Measurements from ENCODE around the gene BIN1.
A peak's percentile ranks its signal among the peaks of the same experiment; 100 is the strongest.
"Not testable (repeated sequence)": the region's sequence is repeated elsewhere in the genome, so short reads cannot be mapped to it uniquely, and the experiment has no call there.

Gene BIN1

GRCh38 chr2:127133793-127134192 lies 26.8 kb upstream of the BIN1 start:
- no peak for DNase-seq

DNA sequence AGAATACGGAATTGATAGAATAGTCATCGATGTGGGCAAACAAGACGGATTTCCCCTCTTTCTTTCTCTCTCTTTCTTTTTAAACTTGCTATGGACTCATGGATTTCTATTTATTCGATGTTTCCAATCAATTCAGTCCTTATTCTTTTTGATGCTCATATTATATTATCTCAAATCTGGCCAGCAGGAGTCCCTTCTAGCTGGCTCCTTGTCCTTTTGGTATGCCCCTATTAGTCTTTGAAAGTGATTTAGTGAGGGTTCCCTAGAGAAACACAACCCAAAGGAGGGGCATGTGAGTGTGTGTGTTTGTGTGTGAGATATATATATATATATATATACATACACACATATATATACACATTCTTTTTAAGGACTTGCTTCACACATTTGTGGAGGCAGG lies 23.5 kb upstream of the BIN1 start:
- no peak for DNase-seq

DNA sequence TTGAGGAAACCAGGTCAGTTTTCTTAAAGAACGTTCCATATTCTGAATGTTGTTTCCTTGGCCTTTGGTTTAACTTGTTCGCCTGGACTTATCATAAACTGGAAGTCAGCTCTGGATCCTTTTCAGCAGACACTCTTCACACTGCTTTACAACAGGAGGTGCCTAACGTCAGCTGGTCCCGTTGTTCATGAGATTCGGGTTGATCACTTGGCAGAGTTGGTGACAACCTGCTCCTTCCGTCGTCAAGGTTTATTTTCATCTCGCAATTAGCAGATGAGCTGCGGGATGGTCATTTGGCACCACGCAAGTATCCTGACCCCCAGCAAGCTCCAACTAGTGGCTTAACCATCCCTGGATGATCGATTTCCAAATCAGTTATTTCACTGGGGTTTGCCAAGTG lies 23.0 kb upstream of the BIN1 start:
- DNase-seq = no peak

GRCh38 chr2:127128445-127128904 lies 21.5 kb upstream of the BIN1 start:
- no peak for DNase-seq

DNA sequence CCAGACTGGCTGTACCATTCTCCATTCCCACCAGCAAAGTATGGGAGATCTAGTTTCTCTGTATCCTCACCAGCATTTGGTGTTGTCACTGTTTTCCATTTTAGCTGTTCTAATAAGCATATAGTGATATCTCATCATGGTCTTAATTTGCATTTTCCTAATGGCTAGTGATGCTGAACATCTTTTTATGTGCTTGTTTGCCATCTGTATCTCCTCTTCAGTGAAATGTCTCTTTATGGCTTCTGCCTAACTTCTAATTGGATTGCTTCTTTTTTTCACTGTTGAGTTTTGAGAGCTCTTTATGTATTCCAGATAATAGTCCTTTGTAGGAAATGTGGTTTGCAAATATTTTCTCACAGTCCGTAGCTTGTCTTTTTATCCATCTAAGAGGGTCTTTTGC lies 18.9 kb upstream of the BIN1 start:
- DNase-seq = no peak

- DNase-seq = no peak
Observed at GRCh38 chr2:127124426-127124825, 17.5 kb upstream of the BIN1 start.

- no peak for DNase-seq
Observed at GRCh38 chr2:127122361-127123027, 15.5 kb upstream of the BIN1 start.

- peak; percentile 45 for DNase-seq
Observed at GRCh38 chr2:127121776-127122176, 14.8 kb upstream of the BIN1 start.

DNA sequence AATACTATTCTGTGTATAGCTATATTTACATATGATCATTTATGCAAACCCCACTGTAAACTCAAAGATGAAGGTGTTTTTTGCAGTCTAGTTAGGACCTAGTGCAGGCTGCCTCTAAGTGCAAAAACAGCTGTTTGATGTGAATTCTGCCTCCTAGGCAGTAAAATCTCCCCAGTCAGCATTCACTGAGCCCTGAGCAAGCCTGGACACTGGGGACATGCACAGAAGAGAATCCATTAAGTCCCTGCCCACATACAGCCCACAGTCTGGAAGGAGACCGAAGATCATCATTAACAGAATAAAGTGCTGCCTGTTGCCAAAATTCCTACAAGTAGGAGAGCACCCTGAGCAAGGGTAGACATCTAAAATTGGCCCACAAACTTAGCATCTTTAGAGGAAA lies 14.4 kb upstream of the BIN1 start:
- no peak for DNase-seq

DNA sequence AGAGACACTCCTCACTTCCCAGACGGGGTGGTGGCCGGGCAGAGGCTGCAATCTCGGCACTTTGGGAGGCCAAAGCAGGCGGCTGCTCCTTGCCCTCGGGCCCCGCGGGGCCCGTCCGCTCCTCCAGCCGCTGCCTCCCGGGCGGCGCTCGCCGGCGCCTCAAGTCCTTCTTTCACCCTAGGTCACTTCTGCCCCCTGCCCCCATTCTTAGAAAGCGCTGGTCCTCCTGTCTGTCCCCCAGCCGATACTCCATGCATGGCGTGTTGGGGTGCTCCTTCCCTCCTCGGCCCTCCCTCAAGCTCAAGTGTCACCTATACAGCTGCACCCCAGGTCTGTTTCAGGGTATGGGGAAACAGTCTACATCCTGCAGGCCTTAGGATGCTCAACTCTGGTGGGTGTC lies 13.5 kb upstream of the BIN1 start:
- not testable (repeated sequence) for DNase-seq

- DNase-seq = no peak
Observed at GRCh38 chr2:127118467-127118866, 11.5 kb upstream of the BIN1 start.

GRCh38 chr2:127118038-127118437 lies 11.1 kb upstream of the BIN1 start:
- no peak for DNase-seq

GRCh38 chr2:127117603-127118002 lies 10.6 kb upstream of the BIN1 start:
- no peak for DNase-seq

DNA sequence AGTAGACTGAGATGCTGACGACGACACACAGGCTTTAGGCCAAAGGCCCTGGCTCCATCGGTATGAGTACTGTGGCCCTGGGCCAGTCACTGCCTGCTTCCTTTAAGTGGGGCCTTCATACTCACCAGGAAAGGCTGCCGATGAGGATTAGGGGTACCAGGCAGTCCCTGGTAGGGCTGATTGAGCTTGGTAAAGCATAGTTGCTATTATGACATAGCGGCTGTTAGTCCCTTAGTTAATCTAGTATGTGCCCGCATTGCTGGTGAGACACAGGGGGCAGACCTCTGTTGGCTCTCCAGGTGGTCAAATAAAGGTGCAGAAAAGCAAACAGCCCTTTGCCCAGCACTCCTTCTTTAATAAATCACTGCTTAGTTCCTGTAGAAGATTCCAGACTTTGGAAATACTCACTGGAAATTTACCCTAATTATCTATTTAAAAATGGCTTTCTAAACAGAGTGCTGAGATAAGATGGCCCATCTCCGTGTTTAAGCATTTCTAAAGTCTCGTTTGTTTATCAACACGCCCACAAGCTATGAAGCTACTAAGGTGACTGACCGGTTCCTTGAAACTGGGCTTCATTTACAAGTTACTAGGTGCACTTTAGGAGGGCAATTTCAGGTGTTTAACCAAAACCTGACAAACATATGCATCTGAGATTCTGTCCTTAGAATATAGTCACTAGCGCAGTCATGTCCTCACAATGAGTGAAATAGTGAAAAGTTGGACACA lies 8.7 kb upstream of the BIN1 start:
- no peak for DNase-seq

DNA sequence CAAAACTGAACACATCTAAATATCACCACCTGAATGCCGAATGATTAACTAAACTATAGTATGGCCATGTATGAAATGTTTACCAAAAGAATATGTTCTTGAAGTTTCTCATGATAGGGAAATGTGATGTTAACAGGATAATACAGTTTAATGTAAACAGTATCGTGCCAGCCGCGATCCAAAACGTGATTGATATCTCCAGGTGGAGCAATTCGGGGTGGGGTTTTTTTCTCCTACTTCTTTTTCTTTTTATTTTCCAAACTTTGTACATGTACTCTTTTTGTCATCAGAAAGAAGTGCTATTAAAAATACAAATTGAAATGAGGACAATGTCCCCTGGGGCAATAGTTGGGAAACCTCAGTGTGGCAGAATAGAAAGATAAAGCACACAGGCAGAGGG lies 4.0 kb upstream of the BIN1 start:
- no peak for DNase-seq

- DNase-seq = no peak
Observed at GRCh38 chr2:127108090-127108523, 1.2 kb upstream of the BIN1 start.

GRCh38 chr2:127107622-127107999 lies 657 bp upstream of the BIN1 start:
- peak; percentile 13 for DNase-seq

DNA sequence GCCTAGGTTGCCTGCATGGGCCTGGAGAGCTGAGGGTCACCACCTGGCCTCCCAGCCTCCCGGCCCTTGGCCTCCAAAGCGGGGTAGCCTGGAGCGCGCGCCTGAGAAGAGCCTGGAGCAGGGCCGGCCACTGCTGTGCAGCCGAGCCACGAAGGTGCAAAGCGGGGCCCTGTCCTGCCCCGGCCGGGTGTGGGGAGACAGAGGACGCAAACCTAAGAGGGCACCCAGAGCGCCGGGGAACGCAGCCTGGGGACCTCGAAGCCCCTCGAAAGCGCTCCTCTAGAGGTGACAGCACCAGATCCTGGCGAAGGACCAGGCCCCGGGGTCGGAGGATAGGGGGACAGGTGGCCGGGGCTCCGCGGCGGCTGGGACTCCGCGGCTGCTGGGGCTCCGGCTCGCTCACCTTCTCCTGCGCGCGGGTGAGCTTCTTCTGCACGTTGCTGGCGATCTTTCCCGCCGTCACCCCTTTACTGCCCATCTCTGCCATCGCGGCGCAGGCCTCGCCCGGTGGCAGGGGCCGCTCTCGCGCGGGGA lies 430 bp downstream of the BIN1 start:
- no peak for DNase-seq

DNA sequence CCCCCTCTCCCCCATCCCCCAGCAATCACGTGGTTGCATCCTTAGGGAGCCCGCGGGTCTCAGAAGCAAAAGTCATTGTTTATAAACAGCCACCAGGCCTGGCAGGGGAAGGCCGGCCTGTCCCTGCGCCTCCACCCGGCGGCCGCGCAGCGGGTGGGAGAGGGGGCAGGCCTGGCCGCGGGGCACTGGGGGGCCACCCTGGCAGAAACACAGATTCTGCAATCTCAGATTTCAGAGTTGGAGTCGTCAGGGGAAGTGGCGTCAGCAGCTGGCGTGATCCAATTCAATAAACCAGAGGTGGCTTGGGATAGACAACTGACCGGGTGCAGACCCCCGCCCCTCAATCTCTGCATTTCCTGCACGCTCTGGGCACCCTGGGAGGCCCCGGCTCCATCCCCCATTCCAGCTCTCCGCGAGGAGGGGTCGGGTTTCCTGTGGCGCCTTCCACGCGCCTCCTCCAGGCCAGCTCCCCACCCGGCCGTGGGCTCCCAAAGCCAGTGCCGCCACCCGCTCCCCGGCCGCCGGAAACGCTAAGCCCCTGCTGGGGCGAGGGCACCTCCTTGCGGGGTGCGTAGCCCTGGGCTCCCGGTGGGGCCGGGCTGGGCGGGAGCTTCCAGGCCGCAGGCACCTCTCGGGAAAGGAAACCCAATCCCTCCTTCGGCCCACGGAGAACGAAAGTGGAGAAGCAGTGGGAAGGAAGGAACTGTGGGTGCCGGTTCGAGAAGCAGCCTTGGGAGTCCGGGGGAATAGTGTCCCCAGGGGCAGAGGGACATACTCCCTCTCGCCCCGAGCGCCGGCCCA lies 1.1 kb downstream of the BIN1 start:
- peak; percentile 47 for DNase-seq

- DNase-seq = no peak
Observed at GRCh38 chr2:127104881-127105655, 1.9 kb downstream of the BIN1 start.

DNA sequence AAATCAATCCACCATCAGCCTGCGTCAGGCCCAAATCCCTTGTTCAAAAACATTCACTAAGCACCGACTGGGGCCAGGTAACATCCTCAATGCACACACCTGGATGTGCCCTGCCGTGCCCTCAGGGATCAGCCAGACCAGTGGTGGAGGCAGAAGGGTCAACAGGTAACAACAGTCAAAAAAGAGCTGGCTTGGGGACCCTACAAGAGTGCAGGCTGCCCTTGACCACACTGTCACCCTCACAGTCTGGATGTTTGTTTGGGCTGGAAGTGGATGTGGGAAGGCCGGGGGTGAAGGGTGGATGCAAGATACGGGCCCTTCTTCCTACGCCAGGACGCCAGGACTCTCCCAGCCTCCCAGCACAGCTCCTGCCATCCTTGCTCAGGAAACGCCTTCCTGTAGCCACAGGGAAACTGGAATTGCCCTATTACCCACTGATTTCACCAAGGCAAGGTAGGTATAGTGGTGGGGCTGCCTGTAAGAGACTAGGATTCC lies 2.7 kb downstream of the BIN1 start:
- DNase-seq = no peak
